ENCODE results near the gene UNKL.

The UNKL gene

DNA sequence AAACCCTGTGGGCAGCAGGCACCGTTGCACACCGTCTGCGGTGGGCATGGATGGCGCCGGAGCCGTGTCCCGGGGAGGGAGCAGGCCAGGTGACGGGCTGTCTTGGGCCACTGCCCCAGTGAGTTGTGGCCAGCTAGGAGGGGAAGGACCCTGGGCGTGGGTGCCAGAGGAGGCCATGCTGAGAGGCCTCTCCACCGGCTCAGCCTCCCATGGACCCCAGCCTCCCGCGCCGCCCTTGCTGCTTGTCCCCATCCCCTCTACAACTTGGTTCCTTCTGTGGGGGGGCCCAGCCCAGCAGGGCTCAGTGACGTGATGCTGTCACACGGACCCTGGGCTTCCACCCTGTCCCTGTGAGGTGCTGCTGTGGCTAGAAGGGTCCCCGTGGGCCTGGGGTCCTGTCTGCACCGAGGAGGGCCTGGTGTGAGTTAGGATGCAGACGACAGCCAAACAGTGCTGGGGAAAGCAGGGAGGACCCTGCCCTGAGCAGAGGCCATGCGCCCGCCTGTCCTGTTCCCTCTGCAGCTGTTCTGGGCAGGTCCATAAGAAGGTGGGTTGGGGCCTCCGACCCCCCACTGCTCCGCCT lies 93.8 kb downstream of the UNKL start:
- DNase-seq: no peak

DNA sequence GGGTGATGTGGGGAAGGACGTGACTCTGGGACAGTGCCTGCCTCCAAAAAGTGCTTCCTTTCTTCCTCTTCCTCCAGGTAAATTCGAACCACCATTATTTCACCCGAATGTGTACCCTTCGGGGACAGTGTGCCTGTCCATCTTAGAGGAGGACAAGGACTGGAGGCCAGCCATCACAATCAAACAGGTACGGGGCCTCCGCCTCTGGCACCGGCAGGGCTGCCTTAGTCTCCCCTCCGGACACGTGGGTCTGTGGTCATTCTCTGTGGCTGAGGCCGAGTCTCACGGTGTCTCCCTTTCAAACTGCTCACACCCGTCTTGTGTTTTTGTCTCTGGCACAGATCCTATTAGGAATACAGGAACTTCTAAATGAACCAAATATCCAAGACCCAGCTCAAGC lies 94.4 kb downstream of the UNKL start:
- no peak for DNase-seq

DNA sequence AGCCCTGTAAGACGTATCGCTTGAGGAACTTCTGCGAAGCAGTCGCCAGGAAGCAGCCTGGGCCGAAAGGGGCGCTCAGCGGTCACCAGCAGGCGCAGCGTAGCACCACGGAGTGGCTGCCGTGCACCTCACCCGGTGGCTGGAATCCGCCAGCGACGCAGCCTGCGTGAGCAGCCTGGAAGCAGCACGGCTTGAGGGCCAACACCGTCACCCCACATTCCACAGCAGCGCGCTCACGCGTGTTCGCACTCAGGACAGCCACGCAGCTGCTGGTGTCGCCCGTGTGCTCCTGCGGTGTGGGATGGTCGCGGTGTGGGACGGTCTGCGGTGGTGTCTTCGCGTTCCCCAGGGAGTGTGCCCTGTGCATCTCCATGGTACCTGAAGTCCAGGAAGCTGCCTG lies 95.5 kb downstream of the UNKL start:
- no peak for DNase-seq

DNA sequence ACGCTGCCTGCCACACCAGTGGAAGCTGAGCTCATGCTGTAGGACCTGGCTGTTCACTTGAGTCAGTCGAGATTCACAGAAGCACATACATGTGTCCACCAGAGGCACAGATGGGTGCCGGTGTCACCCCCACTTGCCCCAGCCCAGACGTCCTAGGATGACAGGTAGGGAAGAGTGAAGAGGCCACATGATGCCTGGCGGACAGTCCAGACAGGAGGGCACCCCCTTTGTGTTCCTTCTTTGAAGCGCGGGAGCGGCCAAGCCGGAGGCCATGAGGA lies 96.3 kb downstream of the UNKL start:
- DNase-seq: no peak

DNA sequence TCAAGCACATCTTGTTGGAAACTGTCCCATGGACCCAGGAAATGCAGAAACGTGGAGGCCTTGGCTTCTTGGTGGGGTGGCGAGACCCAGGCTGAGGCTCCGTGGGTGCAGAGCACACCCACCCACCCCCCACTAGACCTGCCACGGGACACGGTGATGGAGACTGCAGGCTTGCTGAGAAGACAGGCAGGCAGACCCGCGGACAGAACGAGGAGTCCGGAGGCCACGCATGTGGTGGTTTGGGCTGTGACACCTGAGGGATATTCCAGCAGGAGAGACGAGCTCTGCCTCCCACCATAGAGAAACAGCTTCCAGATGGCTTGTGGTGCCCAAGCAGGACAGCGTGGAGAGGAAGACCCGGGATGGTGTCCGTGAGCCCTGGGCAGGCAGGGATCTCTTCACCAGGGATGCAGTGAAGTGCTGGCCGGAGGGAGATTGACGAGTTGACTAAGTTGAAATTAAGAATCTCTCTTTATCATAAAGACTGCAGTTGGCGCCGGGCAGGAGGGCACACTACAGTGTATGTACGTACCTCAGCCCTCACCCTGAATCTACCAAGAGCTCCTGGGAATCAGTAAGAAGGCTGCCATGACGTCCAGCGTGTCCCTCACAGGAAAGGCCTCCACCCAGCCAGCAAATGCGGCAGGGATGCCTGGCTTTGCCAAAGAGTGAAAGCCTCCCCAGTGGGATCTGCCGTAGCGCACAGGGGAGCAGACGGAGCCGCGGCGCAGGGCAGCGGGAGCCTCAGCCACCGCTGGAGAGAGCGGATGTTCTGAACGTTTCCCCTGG lies 96.8 kb downstream of the UNKL start:
- DNase-seq: no peak

DNA sequence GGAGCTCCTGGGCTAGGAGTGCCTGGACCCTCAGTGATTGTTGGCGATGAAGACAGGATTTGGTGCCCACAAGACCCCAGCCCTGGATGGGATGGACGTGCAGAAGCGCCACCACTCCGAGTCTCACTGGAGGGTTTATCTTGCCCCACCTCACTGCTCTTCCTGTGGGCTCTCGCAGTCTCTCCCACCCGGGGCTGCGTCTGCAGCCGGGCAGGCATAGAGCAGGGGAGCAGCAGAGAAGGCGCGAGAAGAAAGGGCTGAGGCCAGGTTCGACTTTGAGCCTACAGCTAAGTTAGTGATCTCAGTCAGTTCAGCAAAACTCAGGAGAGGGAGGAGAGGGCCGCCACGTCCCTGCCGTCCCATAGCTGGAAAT lies 98.5 kb downstream of the UNKL start:
- no peak for DNase-seq

DNA sequence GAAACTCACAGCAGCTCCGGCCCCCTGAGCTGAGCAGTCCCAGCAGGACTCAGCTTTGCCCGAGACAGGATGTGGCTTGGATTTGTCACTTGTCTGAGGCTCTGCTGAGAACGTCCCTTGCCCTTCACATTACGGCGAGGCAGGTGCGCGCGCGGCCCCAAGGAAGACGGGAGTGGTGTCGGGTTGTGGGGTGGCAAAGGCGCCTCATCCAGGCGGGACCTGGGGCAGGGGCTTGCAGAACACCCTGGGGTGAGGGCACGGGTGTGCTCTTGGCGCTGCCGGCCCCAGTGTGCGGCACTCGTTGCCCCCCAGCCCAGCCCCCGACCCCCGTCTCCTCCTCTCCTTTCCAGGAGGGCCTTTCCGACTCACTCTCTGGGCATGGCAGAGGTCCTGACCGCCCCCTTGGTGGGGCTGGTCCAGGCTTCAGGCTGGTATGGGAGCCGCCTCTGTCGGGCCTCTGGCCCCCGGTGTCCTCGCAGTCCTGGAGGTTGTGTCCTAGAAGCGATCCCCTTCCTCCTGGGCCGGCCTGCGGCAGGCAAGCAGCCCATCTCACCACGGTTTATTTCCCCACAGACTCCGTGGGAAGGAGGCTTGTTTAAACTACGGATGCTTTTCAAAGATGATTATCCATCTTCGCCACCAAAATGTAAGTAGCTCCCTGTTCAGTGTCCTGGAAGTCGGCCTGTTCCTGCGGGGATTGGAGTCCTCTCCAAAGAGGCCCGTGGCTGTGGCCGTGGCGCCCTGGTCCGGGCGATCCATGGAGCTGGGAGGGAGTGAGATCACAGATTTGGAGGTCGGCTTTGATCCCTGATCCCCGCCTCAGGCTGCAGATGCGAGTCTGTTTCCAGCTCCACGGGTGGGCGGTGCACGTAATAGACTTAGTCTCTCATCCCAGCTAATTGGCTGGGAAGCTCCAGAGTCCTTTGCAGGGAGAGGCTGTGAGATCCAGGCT lies 99.1 kb downstream of the UNKL start:
- DNase-seq: no peak

DNA sequence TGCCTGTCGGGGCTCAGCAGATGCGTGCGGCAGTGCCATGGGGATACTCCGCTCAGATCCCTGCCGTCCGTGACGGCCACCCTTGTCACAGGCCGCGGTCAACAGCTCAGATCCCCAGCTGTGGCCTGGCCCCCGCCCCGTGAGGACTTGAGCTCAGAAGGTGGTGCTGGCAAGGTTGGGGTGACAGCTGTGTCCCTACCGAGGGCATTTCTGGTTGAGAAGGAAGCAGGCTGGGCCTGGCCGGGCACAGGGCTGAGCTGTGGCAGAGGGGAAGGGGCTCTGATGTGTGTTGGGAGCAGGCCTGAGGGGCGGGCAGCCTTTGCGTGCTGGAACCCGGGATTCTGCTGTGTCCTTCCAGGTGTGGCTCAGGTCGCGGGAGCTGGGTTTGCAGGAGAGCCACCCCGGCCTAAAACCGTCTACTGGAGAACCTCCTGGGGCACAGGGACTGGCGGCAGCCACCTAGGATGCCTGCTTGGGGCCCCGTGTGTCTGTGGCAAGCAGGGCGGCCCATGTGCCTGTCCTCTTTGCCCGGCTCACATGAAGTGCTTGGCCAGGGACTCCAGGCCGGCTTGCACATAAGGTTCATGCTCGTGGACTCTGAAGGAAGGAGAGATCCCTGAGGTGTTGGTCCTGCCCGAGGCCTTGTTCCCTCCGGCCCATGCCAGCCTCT lies 100.0 kb downstream of the UNKL start:
- no peak for DNase-seq

DNA sequence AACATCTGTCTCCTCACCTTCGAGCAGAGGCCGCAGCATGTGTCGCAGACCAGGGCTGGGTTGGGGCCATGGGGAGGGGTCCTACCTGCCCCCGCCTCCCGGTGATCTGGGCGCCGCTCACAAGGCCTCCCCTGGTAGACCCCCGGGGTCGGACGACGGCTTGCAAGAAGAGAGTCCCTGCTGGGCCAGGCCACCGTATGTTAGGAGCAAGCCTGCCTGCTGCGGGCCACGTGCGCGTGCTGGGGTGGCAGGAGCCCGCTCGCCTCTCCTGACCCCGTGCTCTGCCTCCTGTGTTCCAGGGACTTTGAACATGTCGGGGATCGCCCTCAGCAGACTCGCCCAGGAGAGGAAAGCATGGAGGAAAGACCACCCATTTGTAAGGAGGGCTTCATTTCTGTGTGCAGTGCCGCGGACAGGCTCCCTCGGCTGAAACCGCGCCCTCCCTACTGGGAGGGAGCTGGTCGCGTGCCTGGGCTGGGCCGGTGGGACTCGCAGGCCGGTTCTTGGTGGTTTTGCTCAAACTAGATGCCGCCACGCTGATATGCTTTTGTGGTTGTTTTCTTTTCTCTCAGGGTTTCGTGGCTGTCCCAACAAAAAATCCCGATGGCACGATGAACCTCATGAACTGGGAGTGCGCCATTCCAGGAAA lies 100.7 kb downstream of the UNKL start:
- DNase-seq: no peak

All from right hindlimb (tissue), 1 donor.